Endothelial cell (in vitro differentiated cells): ENCODE measurements around the gene ABLIM2. TPM values are rescaled to one million over a fixed set of nuclear protein-coding genes. Genes with fewer than 3 reads are reported as not detected.
A peak's percentile ranks its signal among the peaks of the same experiment; 100 is the strongest.

Source experiments
- DNase-seq: peaks from one replicate; pipeline ENCODE4 v3.0.0; 2021; ENCODE audit warnings: low spot score
- H3K27ac Mint-ChIP-seq: one replicate; pipeline ENCODE4 v1.8.0; 2021; ENCODE audit warnings: mixed read lengths, inconsistent platforms; ENCODE audit not compliant: unreplicated experiment
- H3K27me3 Mint-ChIP-seq: one replicate; pipeline ENCODE4 v1.8.0; 2021; ENCODE audit warnings: mild to moderate bottlenecking, moderate library complexity, mixed read lengths, inconsistent platforms; ENCODE audit not compliant: unreplicated experiment
- H3K36me3 Mint-ChIP-seq: one replicate; pipeline ENCODE4 v1.8.0; 2021; ENCODE audit warnings: mild to moderate bottlenecking, low read depth, mixed read lengths, inconsistent platforms; ENCODE audit not compliant: unreplicated experiment
- H3K4me1 Mint-ChIP-seq: one replicate; pipeline ENCODE4 v1.8.0; 2021; ENCODE audit warnings: mild to moderate bottlenecking, mixed read lengths, inconsistent platforms; ENCODE audit not compliant: unreplicated experiment
- H3K4me3 Mint-ChIP-seq: one replicate; pipeline ENCODE4 v1.8.0; 2021; ENCODE audit warnings: mild to moderate bottlenecking, mixed read lengths, inconsistent platforms; ENCODE audit not compliant: unreplicated experiment
- H3K9me3 Mint-ChIP-seq: one replicate; pipeline ENCODE4 v1.8.0; 2021; ENCODE audit warnings: mixed read lengths, inconsistent platforms; ENCODE audit not compliant: unreplicated experiment
- CTCF ChIP-seq: fragments of 200-600 bp; sonication (generic); IDR thresholded peaks from one replicate; pipeline ENCODE4 v1.5.0; 2021; ENCODE audit warnings: antibody characterized with exemption; ENCODE audit not compliant: unreplicated experiment
- total RNA-seq: library from RNA; stranded (reverse); fragmentation: NEBNext Ultra II Directional; extraction: Animal tissue kit (Norgen Biotek cat#: 25700); gene quantifications from one replicate; pipeline ENCODE4 v1.2.1, GENCODE V29; 2021; ENCODE audit not compliant: unreplicated experiment

ABLIM2 gene
- total RNA-seq, 1 donor from 2014 or later: 0.74 TPM

- no peak for TF ChIP-seq CTCF
- no peak for DNase-seq
- no peak overlapping the region for H3K27ac Mint-ChIP-seq
- H3K27me3 Mint-ChIP-seq: peaks cover 7% of the 10 kb centered on the region
- H3K4me3 Mint-ChIP-seq: no peak overlapping the region
- H3K36me3 Mint-ChIP-seq: no peaks in the 10 kb centered on the region
- peaks cover 5% of the 10 kb centered on the region for H3K4me1 Mint-ChIP-seq
- no peaks in the 10 kb centered on the region for H3K9me3 Mint-ChIP-seq
These were observed 167.7 kb downstream of the ABLIM2 start for GRCh38 chr4:7990807-7991459.

GRCh38 chr4:7989654-7990053 lies 169.0 kb downstream of the ABLIM2 start:
- H3K27me3 Mint-ChIP-seq: peaks cover 7% of the 10 kb centered on the region
- no peak overlapping the region for H3K27ac Mint-ChIP-seq
- H3K36me3 Mint-ChIP-seq: no peaks in the 10 kb centered on the region
- DNase-seq: no peak
- TF ChIP-seq CTCF: no peak
- peaks cover 13% of the 10 kb centered on the region for H3K4me1 Mint-ChIP-seq
- H3K4me3 Mint-ChIP-seq: no peak overlapping the region
- no peaks in the 10 kb centered on the region for H3K9me3 Mint-ChIP-seq

- Mint-ChIP-seq H3K4me3 (no peak overlapping the region), H3K27ac (no peak overlapping the region), H3K9me3 (no peaks in the 10 kb centered on the region), H3K36me3 (no peaks in the 10 kb centered on the region), H3K27me3 (peaks cover 7% of the 10 kb centered on the region), H3K4me1 (peaks cover 13% of the 10 kb centered on the region)
- DNase-seq: no peak
- no peak for TF ChIP-seq CTCF
These were observed 170.2 kb downstream of the ABLIM2 start for GRCh38 chr4:7988437-7988836.

- Mint-ChIP-seq H3K9me3 (no peaks in the 10 kb centered on the region), H3K27ac (peak overlapping the region; percentile 30), H3K4me3 (no peak overlapping the region), H3K27me3 (peaks cover 9% of the 10 kb centered on the region), H3K36me3 (no peaks in the 10 kb centered on the region), H3K4me1 (peaks cover 13% of the 10 kb centered on the region)
- peak; percentile 82 for DNase-seq
- peak; percentile 88 for TF ChIP-seq CTCF
These were observed 171.2 kb downstream of the ABLIM2 start for GRCh38 chr4:7987148-7987989.

- DNase-seq: peak; percentile 47
These were observed 172.6 kb downstream of the ABLIM2 start for GRCh38 chr4:7985891-7986441.

More at GRCh38 chr4:7985891-7986441, 172.6 kb downstream of the ABLIM2 start:
- Mint-ChIP-seq H3K36me3 (no peaks in the 10 kb centered on the region), H3K4me1 (peaks cover 13% of the 10 kb centered on the region), H3K9me3 (no peaks in the 10 kb centered on the region), H3K27ac (peak overlapping the region; percentile 57), H3K4me3 (no peak overlapping the region), H3K27me3 (peaks cover 8% of the 10 kb centered on the region)
- TF ChIP-seq CTCF: no peak
